ENCODE data around the gene SIGLEC1.

Gene SIGLEC1

GRCh38 chr20:3697588-3698305, 14.7 kb downstream of the SIGLEC1 start:
- no peak for DNase-seq

DNA sequence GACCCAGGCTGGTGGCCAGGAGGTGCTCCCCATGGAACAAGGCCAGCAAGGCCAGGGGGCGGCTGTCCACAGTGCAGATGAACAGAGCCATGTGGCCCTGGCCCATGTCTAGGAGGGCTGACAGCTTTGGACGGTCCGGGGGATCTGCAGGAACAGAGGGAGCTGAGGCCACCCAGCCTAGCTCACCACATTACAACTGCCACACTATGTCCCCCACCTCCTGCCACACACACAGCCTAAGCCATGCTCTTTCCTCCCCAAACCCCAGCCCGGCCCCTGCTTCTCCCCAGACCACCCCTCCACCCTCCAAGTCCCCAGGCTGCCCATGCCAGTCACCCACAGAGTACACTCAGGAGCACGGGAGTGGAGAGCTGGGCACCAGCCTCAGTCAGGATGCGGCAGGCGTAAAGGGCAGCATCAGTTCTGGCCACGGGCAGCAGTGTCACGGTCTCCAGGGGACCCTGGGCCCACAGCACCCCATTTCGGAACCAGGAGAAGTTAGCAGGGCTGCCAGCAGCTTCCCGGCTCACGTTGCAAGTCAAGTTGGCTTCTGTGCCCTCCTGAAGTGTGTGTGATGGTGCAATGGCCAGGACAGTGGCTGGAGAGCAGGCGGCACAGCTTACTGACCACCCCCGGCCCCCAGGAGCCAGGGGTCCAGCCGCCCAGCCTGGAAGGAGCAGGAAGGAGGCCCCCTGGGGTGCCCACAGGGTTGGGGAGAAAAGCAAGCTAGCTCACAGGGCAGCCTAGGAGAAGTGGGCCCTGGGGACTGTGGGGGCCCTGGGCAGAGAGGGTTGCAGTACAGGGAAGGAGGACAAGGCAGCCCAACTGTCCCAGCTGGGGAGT, 15.4 kb downstream of the SIGLEC1 start:
- no peak for DNase-seq

DNA sequence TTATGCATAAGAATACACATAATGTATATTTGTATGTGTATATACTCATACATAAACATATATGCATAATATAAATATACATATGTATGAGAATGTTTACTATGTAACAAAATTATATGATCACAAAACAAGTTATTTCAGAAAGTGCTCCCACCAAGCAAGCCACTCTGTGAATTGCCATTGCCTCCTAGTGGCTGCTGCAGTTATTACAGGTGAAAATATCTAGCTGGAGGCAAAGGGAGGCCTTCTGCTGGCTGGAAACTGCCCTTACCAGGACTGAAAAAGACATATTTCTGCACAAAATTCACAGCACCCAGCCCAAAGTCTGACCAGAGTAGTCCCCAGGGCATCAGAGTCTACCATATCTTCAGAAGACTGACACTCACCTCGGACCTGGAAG, 16.2 kb downstream of the SIGLEC1 start:
- no peak for DNase-seq

DNA sequence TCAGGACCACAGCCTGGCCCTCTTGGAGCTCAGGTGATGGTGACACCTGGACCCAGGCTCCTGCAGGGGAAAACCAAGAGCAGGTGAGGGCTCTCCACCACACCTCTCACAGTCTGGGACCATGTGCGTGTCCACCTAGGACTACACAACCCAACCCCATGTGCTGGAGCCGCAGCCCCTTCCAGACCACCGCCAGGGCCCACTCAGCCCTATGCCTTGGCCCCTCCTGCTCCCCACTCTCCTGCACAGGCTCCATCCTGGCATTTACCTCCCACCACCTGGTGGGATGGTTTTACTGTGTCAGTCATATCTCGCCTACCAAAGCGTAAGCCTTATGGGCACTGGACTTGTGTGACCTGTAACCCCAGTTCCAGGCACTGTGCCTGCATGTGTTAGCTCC, 17.5 kb downstream of the SIGLEC1 start:
- no peak for DNase-seq

DNA sequence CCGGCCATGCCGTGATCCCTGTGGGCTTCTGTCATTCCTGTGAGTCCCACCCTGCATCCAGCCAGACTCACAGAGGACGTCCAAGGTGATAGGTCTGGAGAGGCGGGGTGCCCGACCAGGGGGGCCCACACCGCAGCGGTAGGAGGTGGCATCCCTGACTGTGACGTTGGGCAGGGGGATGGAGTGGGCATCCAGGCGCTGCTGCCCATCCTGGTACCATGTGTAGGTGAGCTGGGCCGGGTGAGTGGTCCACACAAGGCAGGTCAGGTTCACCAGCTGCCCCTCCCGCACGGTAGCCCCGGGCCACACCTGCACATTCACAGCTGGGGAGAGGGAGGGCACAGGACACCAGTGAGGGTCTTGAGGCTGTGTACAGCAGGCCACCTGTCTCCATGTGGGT, 19.0 kb downstream of the SIGLEC1 start:
- DNase-seq, result no peak

- no peak for DNase-seq
These were observed 19.6 kb downstream of the SIGLEC1 start for GRCh38 chr20:3692706-3693294.

- no peak for DNase-seq
These were observed 20.5 kb downstream of the SIGLEC1 start for GRCh38 chr20:3691897-3692296.

DNA sequence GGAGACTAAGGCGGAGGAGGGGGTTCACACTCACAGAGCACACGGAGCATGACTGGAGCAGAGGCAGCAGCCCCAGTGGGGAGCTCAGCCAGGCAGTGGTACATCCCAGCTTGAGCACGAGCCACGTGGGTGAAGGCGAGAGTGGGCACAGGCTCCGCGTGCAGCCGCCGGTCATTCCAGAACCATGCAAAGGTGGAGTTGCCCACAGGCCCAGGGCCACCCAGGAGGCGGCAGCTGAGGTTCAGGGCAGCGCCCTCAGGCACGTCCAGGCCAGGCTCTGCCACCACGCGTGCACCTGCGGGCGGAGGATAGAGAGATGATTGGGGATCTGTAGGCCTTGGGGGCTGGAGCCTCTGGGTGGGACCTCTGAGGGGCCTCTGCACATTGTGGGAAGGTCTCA, 21.1 kb downstream of the SIGLEC1 start:
- no peak for DNase-seq

DNA sequence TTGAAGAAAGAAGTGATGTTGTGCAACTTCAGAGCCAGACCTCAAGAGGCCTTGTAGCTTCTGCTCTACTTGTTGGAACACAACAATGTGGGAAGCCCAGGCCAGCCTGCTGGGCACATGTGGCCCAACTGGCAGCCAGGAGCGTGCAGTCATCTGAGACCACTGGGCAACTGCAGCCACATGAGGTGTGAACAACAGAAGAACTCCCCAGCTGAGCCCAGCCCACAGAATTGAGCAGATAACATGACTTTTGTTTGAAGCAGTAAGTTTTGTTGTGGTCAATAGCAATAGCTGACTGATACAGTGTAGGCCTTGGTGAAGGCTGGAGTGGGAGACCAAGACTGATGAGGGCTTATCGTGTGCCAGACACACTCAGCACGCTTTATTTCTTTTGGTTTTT, 22.0 kb downstream of the SIGLEC1 start:
- DNase-seq, result no peak

DNA sequence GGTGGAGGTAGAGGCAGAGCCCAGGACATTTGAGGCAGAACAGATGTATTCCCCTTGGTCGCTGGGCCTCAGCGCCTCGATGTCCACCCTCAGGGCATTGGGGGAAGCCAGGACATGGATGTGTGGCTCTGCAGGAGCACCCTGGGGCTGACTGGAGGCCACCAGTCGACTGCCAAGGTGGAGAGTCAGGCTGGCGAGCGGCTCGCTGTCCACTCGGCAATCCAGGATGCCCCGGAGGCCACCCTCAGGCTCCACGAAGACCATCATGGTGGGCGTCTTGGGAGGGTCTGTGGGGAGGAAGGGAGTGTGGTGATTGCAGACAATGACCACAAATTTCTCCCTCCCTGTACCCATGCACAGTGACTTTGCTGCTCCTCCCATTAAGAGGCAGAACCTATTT, 22.4 kb downstream of the SIGLEC1 start:
- DNase-seq, result no peak

GRCh38 chr20:3687655-3688054, 24.7 kb downstream of the SIGLEC1 start:
- no peak for DNase-seq

- DNase-seq, result no peak
These were observed 25.5 kb downstream of the SIGLEC1 start for GRCh38 chr20:3686867-3687321.

- DNase-seq, result no peak
These were observed 26.0 kb downstream of the SIGLEC1 start for GRCh38 chr20:3686421-3686820.

GRCh38 chr20:3685341-3685740, 27.1 kb downstream of the SIGLEC1 start:
- DNase-seq, result no peak

DNA sequence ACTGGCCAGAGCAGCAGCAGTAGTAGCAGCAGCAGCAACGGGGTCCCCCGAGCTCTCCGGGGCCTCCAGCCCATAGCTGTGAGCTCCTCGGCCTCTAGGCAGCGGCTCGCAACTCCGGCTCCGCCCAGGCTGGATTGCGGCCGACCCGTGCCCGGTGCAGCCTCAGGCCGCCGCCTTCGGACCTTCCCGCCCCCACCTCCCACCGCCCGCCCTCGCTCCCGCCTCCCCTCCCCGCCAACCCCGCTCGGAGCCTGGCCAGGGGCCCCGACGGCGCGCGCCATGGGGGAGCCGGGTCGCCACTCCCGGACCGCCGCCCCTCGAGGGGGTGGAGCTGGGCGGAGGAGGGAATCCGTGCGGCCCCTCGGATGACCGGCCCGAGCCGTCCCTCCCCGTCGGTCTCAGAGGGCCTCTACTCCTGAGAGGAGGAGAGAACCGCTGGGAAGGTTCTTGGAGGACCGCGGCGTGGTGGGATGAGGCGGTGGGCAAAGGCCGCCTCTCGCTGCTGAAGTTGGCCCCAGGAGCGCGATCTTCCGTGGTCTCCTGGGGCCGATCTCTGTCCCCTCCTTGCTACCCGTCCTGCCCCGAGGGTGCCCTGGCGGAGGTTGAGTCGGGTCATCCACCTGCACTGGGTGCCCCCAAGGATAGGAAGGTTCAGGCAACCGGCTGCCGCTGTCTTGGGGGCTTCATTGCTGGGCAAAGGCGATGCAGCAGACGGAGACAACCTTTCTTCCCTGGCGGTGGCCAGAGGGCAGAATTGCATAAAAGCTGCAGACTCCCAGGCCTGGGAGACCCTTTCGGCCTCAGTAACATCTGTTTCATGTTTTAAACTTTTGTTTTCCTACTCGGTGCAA, 30.2 kb downstream of the SIGLEC1 start, which contains the start of gene ADAM33:
ADAM33 (minus strand) TSS at position 80 of the 851 bp plus-strand sequence; CDS start at position 74, 6 bp downstream.
- DNase-seq, result no peak

- DNase-seq, result no peak
These were observed 31.0 kb downstream of the SIGLEC1 start for GRCh38 chr20:3681352-3681930.

DNA sequence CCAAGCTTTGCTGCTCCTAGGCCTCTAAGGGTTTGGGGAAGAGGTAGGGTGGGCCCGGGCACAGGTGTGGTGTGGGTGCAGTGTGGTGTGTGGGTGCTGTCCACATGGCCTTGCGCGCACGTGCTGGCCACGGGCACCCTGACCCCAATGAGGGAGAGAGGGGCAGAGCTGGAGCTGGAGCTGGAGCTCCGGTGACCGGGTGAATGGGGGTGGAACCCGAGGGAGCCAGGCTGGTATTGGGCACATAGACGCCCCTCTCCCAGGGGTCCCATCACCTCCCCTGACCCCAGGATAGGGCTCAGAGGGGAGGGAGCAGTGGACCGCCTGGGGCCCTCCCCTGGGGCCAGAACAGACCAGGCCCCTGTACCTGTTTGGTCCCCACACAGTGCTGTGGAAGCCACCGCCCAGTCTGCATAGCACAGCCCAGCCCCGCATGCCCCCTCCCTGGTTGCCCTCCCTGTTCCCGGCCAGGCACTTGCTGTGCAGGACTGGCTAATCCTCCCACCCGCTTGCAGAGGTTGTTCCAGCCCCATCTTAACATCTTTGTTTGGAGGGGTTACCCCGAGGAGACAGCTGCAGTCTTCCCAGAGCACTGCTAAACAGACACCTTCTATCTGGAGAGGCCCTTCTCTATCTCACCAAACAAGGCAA, 31.6 kb downstream of the SIGLEC1 start:
- DNase-seq, result no peak

GRCh38 chr20:3679749-3680700, 32.4 kb downstream of the SIGLEC1 start:
- DNase-seq, result no peak

DNA sequence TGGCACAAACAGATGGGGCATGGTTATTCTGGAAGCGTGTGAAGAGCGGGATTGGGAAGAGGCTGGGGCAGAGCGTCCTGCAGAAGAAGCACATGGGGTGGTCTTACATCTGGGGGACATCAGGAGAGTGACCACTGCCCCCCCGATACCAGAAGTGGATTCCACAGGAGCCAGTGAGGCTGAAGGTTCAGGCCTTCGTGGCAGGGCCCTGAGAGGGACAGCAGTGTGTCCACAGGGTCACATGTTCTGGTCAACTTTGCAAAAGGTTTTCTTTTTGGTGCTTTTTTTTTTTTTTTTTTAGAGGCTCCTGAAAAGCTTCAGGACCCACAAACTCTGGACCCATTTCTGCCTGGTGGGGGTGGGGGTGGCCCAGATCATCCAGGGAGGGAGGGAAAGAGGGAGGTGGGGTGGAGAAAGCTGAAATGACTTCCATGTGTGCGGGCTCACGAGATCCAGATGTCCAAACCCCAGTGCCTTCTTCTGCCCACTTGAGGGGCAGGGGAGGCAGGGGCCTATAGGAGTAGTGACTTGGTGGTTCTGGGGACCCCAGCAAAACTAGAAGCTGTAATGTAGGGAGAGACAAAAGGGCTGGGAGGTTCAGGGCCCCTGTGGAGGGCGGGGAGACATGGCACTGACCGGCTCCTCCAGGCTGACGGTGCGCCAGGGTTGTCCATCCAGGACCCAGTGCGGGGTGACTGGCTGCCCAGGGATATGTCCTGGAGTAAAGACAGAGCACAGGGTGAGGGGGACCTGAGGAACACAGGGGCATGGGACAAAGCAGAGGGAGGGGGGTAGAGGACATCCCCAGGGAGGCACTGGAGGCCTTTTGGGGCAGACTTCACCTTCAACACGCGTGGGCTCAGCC, 33.3 kb downstream of the SIGLEC1 start:
- no peak for DNase-seq

- no peak for DNase-seq
These were observed 34.2 kb downstream of the SIGLEC1 start for GRCh38 chr20:3678198-3678597.

All from activated CD4-positive, alpha-beta T cell treated with anti-CD3 and anti-CD28 coated beads, Interleukin-2, amount 50 U/mL, for 48 hours (primary cell).